Activated naive CD4-positive, alpha-beta T cell treated with anti-CD3 and anti-CD28 coated beads, Interleukin-2, amount 50 U/mL, for 24 hours (primary cell): ENCODE data around the gene MLLT10.

Experiments used
- H3K27ac Mint-ChIP-seq: one replicate; pipeline ENCODE4 v1.8.0; 2021; ENCODE audit warnings: mild to moderate bottlenecking, mixed read lengths
- H3K27me3 Mint-ChIP-seq: one replicate; pipeline ENCODE4 v1.8.0; 2021; ENCODE audit warnings: mixed read lengths
- H3K36me3 Mint-ChIP-seq: one replicate; pipeline ENCODE4 v1.8.0; 2021; ENCODE audit warnings: mixed read lengths
- H3K4me1 Mint-ChIP-seq: one replicate; pipeline ENCODE4 v1.8.0; 2021; ENCODE audit warnings: mixed read lengths
- H3K4me3 Mint-ChIP-seq: one replicate; pipeline ENCODE4 v1.8.0; 2021; ENCODE audit warnings: mild to moderate bottlenecking, mixed read lengths
- H3K9me3 Mint-ChIP-seq: one replicate; pipeline ENCODE4 v1.8.0; 2021; ENCODE audit warnings: mixed read lengths

The MLLT10 gene

DNA sequence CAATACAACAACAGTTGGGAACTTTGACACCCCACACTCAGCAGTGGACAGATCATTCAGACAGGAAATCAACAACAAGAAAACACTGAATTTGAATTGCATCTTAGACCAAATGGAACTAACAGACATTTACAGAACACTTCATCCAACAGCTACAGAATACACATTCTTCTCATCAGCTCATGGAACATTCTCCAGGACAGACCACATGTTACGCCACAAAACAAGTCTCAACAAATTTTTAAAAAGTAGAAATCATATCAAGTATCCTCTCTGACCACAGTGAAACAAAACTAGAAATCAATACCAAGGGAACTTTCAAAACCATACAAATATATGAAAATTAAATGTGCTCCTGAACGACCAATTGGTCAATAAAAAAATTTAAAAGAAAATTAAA lies 257.2 kb downstream of the MLLT10 start:
- H3K27ac Mint-ChIP-seq: no peak overlapping the region
- H3K9me3 Mint-ChIP-seq: peaks cover 18% of the 10 kb centered on the region
- H3K4me3 Mint-ChIP-seq: no peak overlapping the region
- H3K27me3 Mint-ChIP-seq: no peaks in the 10 kb centered on the region
- peaks cover 21% of the 10 kb centered on the region for H3K36me3 Mint-ChIP-seq
- peaks cover 20% of the 10 kb centered on the region for H3K4me1 Mint-ChIP-seq
